ENCODE data around the gene SLC24A3.

Gene SLC24A3

DNA sequence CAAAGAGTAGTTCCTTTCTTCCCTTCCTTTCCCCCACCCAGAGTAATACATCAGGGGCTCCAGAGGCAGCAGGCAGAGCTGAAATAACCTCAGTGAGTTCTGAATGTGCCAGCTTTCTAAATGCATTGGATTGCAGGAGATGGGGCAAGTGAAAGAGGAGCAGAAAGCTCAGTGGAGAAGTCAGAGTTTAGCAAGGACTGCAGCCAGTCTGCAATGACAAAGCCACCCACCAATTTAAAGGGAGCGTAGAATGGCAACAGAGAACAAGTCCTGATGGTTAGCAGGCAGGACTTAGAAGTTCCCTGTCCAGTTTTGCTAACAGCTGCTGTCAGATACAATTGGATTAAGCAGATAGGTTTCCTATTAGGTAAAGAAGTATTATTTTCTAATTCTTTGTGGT, 342.2 kb downstream of the SLC24A3 start:
- H3K4me3 ChIP-seq (ENCODE audit: low read depth, low read length), result no peak overlapping the region
- TF ChIP-seq, protein P1, sequence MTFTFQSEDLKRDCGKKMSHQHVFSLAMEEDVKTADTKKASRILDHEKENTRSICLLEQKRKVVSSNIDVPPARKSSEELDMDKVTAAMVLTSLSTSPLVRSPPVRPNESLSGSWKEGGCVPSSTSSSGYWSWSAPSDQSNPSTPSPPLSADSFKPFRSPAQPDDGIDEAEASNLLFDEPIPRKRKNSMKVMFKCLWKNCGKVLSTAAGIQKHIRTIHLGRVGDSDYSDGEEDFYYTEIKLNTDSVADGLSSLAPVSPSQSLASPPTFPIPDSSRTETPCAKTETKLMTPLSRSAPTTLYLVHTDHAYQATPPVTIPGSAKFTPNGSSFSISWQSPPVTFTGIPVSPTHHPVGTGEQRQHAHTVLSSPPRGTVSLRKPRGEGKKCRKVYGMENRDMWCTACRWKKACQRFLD (tag by site-specific recombination; IDR thresholded peaks at IDR 0.05), result no peak
- no peak for TF ChIP-seq ZNF768 (tag by site-specific recombination; IDR thresholded peaks at IDR 0.05)
- TF ChIP-seq, protein P2, sequence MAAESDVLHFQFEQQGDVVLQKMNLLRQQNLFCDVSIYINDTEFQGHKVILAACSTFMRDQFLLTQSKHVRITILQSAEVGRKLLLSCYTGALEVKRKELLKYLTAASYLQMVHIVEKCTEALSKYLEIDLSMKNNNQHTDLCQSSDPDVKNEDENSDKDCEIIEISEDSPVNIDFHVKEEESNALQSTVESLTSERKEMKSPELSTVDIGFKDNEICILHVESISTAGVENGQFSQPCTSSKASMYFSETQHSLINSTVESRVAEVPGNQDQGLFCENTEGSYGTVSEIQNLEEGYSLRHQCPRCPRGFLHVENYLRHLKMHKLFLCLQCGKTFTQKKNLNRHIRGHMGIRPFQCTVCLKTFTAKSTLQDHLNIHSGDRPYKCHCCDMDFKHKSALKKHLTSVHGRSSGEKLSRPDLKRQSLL (tag by site-specific recombination; IDR thresholded peaks at IDR 0.05), result no peak
- TF ChIP-seq ZNF585B (tag by site-specific recombination; IDR thresholded peaks at IDR 0.05), result no peak
- TF ChIP-seq ZNF184 (tag by site-specific recombination; IDR thresholded peaks at IDR 0.05), result no peak
- no peak for TF ChIP-seq ZNF596 (tag by site-specific recombination; IDR thresholded peaks at IDR 0.05)
- no peak for TF ChIP-seq ZBTB10 (tag by site-specific recombination; IDR thresholded peaks at IDR 0.05)
- TF ChIP-seq ZNF138 (tag by site-specific recombination; IDR thresholded peaks at IDR 0.05; ENCODE audit: borderline replicate concordance), result no peak
- TF ChIP-seq ZNF23 (tag by site-specific recombination; IDR thresholded peaks at IDR 0.05; ENCODE audit: borderline replicate concordance), result no peak
- TF ChIP-seq, protein P3, sequence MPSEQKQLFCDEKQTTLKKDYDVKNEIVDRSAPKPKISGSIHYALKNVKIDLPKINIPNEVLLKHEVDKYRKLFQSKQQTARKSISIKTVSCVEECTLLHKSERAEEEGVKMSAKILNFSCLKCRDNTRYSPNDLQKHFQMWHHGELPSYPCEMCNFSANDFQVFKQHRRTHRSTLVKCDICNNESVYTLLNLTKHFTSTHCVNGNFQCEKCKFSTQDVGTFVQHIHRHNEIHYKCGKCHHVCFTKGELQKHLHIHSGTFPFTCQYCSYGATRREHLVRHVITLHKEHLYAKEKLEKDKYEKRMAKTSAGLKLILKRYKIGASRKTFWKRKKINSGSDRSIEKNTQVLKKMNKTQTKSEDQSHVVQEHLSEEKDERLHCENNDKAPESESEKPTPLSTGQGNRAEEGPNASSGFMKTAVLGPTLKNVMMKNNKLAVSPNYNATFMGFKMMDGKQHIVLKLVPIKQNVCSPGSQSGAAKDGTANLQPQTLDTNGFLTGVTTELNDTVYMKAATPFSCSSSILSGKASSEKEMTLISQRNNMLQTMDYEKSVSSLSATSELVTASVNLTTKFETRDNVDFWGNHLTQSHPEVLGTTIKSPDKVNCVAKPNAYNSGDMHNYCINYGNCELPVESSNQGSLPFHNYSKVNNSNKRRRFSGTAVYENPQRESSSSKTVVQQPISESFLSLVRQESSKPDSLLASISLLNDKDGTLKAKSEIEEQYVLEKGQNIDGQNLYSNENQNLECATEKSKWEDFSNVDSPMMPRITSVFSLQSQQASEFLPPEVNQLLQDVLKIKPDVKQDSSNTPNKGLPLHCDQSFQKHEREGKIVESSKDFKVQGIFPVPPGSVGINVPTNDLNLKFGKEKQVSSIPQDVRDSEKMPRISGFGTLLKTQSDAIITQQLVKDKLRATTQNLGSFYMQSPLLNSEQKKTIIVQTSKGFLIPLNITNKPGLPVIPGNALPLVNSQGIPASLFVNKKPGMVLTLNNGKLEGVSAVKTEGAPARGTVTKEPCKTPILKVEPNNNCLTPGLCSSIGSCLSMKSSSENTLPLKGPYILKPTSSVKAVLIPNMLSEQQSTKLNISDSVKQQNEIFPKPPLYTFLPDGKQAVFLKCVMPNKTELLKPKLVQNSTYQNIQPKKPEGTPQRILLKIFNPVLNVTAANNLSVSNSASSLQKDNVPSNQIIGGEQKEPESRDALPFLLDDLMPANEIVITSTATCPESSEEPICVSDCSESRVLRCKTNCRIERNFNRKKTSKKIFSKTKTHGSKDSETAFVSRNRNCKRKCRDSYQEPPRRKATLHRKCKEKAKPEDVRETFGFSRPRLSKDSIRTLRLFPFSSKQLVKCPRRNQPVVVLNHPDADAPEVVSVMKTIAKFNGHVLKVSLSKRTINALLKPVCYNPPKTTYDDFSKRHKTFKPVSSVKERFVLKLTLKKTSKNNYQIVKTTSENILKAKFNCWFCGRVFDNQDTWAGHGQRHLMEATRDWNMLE (tag by site-specific recombination; conservative IDR thresholded peaks at IDR 0.05; ENCODE audit: low read depth), result no peak
- TF ChIP-seq, protein P4, sequence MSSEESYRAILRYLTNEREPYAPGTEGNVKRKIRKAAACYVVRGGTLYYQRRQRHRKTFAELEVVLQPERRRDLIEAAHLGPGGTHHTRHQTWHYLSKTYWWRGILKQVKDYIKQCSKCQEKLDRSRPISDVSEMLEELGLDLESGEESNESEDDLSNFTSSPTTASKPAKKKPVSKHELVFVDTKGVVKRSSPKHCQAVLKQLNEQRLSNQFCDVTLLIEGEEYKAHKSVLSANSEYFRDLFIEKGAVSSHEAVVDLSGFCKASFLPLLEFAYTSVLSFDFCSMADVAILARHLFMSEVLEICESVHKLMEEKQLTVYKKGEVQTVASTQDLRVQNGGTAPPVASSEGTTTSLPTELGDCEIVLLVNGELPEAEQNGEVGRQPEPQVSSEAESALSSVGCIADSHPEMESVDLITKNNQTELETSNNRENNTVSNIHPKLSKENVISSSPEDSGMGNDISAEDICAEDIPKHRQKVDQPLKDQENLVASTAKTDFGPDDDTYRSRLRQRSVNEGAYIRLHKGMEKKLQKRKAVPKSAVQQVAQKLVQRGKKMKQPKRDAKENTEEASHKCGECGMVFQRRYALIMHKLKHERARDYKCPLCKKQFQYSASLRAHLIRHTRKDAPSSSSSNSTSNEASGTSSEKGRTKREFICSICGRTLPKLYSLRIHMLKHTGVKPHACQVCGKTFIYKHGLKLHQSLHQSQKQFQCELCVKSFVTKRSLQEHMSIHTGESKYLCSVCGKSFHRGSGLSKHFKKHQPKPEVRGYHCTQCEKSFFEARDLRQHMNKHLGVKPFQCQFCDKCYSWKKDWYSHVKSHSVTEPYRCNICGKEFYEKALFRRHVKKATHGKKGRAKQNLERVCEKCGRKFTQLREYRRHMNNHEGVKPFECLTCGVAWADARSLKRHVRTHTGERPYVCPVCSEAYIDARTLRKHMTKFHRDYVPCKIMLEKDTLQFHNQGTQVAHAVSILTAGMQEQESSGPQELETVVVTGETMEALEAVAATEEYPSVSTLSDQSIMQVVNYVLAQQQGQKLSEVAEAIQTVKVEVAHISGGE (tag by site-specific recombination; conservative IDR thresholded peaks at IDR 0.05; ENCODE audit: low read depth), result no peak
- no peak for TF ChIP-seq KLF1 (tag by site-specific recombination; IDR thresholded peaks at IDR 0.05)
- no peak overlapping the region for H3K27ac ChIP-seq (ENCODE audit: extremely low read depth, low read depth, low read length)
- no peaks in the 10 kb centered on the region for H3K4me1 ChIP-seq (ENCODE audit: control insufficient read depth, insufficient read depth, low read length)
- ChIA-PET POLR2A (no interaction called here), CTCF (no interaction called here)
- H3K36me3 ChIP-seq (ENCODE audit: control insufficient read depth in 2 of 2, insufficient read depth in 1 of 2, low read length in 2 of 2), result no peaks in the 10 kb centered on the region
- no peaks in the 10 kb centered on the region for H3K9me3 ChIP-seq (ENCODE audit: control insufficient read depth, insufficient read depth, low read depth, low read length)
